GM19025 (cell line): ENCODE measurements around the gene AS3MT.
"Not testable (repeated sequence)": the region's sequence is repeated elsewhere in the genome, so short reads cannot be mapped to it uniquely, and the experiment has no call there.

ENCODE experiments used
- ATAC-seq: cut with Tn5 transposase; IDR thresholded peaks from one replicate; pipeline ENCODE4 v1.9.1; 2021; ENCODE audit warnings: mild to moderate bottlenecking, low read depth, moderate library complexity; ENCODE audit not compliant: unreplicated experiment

The AS3MT gene, protein sequence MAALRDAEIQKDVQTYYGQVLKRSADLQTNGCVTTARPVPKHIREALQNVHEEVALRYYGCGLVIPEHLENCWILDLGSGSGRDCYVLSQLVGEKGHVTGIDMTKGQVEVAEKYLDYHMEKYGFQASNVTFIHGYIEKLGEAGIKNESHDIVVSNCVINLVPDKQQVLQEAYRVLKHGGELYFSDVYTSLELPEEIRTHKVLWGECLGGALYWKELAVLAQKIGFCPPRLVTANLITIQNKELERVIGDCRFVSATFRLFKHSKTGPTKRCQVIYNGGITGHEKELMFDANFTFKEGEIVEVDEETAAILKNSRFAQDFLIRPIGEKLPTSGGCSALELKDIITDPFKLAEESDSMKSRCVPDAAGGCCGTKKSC

DNA sequence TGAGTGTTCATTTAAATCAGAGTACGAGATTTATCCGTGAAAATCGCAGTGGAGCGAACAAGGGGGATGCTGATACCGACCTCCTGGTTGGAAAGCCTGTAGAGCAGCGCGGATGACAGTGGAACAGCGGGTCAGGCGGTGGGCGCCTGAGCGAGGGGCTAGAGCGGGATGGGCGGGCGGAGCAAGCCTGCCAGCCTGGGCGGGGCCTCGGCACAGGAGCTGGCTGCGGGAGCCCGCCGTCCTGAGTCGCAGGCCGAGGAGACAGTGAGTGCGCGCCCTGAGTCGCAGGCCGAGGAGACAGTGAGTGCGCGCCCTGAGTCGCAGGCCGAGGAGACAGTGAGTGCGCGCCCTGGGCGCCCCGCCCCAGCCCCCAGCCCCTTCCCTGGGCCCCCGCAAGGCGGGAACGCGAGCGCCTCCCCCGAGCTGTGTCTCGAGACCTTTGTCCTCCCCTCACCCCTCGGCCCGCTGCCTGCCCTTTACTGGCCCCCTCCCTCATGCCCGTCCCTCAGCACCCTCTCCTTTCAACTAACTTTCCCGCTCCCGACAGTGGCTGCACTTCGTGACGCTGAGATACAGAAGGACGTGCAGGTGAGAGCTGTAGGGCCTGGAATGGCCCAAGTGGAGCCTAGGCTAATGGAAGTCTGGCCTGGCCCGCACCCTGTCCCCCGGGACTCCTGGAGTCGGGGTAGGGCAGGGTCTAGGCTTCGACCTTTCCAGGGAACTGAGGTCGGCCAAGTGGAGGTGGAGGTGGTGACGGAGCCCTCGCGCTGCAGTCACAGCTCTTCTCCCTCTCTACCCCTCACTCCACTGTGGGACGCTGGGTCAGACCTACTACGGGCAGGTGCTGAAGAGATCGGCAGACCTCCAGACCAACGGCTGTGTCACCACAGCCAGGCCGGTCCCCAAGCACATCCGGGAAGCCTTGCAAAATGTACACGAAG, at the start of gene AS3MT:
AS3MT (plus strand) TSS at position 213 of the 941 bp plus-strand sequence; CDS start at position 336, 123 bp downstream.
- ATAC-seq: no peak

DNA sequence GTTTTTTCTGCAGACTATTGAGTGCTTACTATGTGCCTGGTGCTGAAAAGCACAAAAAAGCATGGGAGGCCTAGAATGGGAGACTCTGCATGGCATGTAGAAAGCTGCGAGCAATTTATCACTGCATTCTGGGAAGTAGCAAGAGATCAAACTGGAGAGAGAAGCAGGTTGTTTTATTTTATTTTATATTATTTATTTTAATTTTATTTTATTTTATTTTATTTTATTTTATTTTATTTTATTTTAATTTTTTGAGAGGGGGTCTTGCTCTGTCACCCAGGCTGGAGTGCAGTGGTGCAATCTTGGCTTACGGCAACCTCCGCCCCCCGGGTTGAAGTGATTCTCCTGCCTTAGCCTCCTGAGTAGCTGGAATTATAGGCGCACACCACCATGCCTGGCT, 49.3 kb upstream of the AS3MT start:
- not testable (repeated sequence) for ATAC-seq

DNA sequence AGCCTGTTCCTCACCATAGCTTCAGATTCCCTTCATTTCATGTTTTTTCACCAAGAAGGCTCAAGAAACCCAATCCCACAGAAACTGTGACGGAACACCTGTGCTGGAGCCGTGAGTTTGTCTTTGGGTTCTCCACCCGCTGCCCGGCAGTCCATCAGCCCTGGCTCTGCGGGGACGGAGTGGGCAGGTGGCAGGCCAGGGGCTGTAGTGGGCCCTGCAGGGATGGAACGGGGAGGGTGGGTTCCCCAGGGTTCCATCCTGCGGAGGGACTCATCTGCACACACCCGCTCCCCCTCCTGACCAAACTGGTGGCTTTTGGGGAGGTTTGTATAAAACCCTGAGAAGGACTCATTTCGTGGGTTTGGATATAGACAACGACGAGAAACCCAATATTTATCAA, 47.0 kb upstream of the AS3MT start:
- no peak for ATAC-seq

DNA sequence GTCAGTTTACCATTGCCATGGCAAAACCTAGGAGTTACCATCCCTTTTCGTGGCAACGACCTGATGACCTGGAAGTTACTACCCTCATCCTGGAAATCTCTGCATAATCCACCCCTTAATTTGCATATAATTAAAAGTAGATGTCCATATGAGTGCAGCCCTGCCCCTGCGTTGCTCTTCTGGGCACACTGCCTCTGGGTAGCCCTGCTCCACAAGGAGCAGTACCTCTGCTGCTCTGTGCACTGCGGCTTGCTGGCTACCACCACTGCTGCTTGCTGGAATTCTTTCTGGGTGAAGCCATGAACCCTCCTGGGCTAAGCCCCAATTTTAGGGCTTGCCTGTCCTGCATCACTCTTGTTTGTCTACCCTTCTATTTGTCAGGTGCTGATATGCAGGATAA, 44.6 kb upstream of the AS3MT start:
- ATAC-seq: no peak

DNA sequence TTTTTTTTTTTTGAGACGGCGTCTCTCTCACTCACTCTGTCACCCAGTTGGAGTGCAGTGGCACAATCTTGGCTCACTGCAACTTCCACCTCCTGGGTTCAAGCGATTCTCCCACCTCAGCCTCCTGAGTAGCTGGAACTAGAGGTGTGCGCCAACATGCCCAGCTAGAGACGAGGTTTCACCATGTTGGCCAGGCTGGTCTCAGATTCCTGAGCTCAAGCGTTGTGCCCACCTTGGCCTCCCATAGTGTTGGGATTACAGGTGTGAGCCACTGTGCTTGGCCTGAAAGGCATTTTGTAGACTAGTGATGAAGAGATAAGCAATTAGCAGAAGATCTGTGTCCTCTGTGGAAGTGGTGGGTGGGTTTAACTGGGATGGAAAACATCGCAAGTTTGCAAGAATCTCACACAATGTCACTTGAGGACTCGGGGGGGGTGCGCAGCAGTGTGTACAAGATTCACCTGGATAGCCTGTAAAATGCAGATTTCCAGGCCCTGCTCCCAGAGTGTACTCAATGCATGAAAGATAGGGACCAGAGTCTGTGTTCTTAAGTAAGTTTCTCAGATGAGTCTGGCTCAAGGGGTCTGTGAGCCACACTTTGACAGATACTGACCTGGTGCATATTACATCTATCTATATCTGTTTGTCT, 43.0 kb upstream of the AS3MT start:
- no peak for ATAC-seq

DNA sequence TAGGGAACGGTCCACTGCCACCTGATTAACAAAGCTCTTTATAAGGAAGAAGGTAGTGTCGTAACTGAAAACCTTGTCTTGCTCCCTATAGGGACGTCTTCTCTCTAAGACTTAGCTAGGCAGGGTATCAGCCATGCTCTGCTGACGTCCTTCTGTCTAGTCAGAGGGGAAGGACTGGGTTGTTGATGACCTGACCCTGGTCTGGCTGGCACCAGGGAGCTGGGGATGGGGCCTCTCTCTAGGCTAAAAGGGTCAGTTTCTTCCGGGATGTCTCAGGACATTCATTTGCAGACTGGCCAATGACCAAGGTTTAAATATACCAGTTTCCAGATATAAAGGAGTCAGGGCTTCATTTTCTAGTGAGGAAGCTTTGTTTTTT, 41.7 kb upstream of the AS3MT start:
- no peak for ATAC-seq

DNA sequence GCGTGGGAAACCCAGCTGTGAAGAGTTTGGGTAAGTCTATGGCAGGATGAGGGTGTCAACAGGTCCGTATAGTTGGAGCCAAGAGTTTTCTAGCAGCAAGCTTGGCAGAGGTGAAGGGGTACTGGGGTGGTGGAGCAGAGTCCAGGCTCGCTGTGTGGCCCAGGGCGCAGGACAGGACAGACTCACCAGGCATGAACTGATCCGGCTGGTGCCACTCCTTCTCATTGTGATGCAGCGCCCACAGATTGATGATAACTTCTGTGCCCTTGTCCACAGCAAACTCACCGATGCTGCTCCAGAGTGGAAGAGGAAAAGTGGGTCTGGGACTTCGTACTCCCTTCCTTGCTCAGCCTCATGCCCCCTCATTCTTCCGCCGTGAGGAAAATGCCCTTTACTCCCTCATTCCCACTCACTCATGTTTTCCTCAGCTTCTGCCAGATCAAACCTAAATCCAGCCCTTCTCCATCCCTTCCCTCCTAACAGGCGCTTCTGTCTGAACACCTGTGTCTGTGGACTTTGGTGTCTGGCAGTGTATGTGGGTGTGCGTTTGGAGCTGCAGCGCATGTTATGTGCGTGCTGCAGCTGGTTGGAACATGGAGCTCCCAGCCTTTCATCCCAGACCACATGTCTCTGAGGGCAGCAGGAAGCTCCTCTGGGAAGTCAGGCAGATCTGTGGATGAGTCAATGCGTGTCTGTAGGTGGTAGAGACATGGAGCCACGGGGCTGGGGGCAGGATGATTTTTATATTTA, 37.8 kb upstream of the AS3MT start:
- no peak for ATAC-seq

DNA sequence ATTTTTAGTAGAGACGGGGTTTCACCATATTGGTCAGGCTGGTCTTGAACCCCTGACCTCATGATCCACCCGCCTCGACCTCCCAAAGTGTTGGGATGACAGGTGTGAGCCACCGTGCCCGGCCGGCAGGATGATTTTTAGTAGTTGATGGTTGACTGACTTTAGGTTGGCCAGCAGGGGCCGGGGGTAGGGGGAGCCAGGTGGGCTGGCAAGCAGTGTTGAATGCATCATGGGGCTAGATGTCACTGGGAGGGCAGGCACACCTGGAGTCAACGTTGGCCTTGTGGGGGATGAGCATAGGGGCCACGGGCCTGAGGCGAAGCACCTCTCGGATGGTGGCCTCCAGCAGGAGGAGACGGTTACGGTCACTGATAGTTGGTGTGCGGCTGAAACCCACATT, 37.0 kb upstream of the AS3MT start:
- no peak for ATAC-seq

DNA sequence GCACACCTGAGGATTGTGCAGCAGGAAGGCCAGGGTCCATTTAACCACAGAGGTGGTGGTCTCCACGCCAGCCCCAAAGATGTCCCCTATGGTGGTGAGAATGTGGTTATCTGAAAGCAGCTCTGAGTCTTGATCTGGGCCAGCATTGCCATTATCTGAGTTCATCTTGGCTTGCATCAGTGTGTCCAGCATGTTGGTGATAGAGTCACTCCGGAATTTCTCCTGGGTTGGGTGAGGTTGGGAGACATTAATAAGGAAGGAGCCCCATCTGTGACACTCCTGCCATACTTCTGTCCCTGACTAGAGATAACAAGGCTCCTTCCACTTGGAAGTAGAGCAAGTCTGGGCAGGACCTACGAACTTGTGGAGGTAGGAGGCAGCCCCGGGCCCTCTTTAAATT, 36.3 kb upstream of the AS3MT start:
- no peak for ATAC-seq

DNA sequence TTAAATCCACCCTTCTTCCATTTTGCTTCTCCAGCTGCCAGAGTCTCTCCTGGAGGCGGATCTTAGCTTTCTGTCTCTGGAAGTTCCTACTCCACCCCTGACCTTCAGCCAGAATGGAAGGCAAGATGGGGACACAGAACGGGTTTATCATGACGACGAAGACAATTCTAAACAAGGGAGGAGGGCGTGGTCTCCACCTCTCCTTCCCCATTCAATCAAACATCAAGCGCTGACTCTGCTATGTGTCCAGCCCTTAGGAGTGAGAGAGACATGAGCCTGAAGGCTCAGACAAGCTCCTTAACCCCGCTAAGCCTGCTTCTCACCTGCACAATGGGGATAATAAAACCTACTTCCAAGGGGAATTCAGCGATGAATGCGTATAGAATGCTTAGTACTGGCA, 35.1 kb upstream of the AS3MT start:
- no peak for ATAC-seq

DNA sequence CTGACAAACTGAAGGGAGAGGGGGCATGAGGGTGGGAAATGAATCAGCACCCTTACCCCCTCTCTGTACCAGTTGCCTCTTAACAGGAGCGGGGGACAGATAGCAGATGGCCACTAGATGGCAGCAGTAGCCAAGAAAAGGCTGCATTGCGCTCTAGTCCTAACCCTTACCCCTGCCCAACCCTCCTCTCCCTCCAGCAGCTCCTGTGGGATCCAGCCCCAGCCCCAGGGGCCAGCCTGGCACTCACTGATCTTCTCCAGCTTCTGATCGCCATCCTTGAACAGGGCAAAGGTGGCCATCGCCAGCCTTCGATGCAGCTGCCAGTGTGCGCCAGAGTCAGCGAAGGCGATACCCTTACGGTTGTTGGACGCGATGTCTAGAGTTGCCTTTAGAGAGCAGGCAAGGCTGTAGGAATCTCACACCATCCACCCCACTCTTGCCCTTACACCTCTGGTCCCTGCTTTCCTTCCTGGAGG, 34.2 kb upstream of the AS3MT start:
- no peak for ATAC-seq

DNA sequence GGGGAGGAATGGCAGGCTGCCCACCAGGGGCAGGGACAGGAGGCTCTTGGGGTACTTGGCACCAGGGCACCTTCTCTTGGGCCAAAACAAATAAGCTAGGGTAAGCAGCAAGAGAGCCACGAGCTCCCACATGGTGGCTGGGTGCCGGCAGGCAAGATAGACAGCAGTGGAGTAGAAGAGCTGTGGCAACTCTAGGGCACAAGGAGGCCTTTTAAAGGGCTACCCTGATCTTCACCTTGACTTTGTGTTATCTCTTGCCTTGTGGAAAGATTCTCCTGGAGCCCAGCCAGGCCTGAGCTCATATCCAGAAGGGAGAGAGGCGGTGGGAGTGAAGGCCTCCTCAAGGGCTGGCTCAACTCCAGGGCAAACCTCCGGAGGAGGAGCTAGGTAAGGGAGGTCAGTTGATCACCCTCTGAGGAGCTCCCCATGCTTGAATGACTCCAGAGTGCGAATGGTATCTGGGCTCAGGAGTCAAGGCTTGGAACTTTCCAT, 32.0 kb upstream of the AS3MT start, which contains the start of gene CYP17A1:
CYP17A1 (minus strand) TSS at position 184 of the 492 bp plus-strand sequence; CDS start at position 132, 52 bp downstream.
- ATAC-seq: no peak

DNA sequence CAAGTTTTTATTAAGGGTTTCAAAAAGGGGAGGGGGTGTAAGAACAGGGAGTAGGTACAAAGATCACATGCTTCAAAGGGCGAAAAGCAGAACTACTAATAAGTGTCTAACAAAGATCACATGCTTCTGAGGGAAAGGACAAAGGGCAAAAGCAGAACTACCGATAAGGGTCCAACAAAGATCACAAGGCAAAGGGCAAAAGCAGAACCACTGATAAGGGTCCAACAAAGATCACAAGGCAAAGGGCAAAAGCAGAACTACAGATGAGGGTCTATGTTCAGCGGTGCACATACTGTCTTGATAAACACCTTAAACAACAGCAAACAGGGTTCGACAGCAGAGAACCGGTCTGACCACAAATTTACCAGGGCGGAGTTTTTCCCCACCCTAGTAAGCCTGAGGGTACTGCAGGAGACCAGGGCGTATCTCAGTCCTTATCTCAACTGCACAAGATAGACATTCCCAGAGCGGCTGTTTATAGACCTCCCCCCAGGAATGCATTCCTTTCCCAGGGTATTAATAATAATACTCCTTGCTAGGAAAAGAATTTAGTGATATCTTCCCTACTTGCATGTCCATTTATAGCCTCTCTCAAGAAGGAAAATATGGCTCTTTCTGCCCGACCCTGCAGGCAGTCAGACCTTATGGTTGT, 30.9 kb upstream of the AS3MT start:
- ATAC-seq: not testable (repeated sequence)

DNA sequence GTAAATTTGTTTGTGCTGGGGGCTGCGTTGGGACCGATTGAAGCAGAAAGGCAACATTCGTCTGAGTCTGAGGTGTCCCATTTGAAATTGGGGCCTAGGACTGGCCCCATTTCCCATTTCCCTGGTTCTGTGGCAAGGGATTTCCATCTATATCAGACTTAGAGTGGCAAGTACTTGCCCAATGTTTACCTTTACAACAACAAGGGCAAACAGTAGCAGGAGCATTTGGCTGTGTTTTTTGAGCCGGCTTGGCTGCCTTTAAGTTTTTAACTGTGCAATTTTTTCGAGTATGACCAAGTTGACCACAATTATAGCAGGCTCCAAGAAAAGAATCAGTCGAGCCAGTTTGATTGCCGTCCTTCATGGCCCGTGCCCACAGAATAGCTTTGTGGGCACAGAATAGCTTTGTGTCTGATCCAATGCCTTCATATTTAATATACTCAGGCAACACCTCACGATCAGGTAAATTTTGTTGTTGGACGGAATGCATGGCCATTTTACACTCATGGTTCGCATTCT, 27.4 kb upstream of the AS3MT start:
- ATAC-seq: no peak

DNA sequence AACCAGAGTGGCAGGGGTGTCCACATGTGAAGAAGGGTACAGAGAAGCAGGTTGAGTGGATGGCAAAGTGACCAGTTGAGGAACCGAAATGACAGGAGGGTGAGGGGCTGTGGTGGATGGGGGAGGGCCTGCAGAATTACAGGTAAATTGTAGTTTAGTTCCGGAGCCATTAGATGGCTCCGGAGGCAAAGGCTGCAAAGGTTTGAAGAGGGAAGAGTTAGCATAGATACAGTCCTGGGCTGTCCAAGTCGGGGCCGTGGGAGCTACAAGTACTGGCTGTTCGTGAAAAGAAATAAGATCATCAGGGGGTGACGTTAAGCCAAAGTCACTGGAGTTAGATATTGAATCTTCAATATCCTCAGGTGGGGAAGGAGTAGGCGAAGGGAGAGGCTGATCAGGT, 26.1 kb upstream of the AS3MT start:
- not testable (repeated sequence) for ATAC-seq

DNA sequence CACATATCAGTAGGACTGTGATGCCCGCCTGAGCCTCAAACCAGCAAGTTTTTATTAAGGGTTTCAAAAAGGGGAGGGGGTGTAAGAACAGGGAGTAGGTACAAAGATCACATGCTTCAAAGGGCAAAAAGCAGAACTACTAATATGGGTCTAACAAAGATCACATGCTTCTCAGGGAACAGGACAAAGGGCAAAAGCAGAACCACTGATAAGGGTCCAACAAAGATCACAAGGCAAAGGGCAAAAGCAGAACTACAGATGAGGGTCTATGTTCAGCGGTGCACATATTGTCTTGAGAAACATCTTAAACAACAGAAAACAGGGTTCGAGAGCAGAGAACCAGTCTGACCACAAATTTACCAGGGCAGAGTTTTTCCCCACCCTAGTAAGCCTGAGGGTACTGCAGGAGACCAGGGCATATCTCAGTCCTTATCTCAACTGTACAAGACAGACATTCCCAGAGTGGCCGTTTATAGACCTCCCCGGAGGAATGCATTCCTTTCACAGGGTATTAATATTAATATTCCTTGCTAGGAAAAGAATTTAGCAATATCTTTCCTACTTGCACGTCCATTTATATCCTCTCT, 25.0 kb upstream of the AS3MT start:
- ATAC-seq: not testable (repeated sequence)

DNA sequence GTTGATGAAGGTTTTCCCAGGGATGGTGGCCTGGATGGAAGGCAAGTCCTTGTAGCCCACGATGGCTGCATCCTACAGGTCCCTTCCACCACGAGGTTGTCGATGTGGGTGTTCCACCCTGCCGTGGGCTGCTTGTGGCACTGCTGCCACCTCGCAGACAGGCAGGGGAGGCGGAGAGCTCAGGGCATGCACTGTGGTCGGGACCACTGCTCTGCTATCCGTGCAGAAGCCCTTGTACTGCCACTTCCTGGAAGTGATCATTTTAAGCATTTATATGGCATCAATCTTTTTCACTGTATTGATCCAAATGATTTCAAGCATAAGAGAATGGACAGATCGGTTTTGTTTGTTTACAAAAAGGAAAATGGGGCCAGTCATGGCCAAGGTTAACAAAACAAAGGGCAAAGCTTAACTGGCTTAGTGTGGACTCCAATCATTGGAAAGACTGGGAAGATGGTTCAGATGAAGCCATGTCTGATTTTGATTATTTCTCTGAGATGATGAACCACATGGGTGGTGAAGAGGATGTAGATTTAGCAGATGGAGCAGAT, 23.8 kb upstream of the AS3MT start:
- ATAC-seq: no peak

DNA sequence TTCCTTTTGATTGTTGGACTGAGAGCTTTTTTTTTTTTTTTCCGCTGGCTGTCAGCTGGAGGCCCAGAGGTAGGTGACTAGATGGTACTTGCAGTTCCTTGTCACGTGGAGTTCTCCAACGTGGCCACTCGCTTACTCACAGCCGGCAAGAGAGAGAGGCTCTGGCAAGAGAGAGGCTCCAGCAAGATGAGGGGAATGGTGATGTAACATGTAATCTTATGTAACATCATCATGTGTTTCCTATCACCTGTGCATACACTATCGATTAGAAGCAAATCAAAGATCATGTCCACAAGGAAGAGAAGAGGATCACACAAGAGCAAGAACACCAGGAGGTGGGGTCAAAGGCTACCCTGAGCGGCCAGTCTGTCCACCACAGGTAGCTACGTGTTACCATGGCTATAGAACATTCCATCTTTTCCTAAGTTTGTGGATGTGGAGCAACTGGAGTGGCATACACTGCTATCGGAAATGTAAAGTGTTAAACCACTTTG, 19.2 kb upstream of the AS3MT start:
- ATAC-seq: no peak
